GM12892 (cell line): ENCODE data around the gene NDUFB3.
A peak's percentile ranks its signal among the peaks of the same experiment; 100 is the strongest.

Experiments used
- DNase-seq: peaks from one replicate; pipeline ENCODE4 v3.0.0; 2011; ENCODE audit not compliant: insufficient read length
- FAIRE-seq: peaks from 2 replicates; lab custom pipeline; 2011; peaks lifted over from hg19 to GRCh38; lab: Jason Lieb, UNC
- POLR2A ChIP-seq: IDR thresholded peaks from 2 replicates; pipeline ENCODE4 v1.6.1; 2011; ENCODE audit warnings: low read depth, low read length, control low read depth
- POLR2AphosphoS5 ChIP-seq: IDR thresholded peaks from 2 replicates; pipeline ENCODE4 v1.6.1; 2011; ENCODE audit warnings: low read depth, low read length, control low read depth
- TAF1 ChIP-seq: IDR thresholded peaks from 2 replicates; pipeline ENCODE4 v1.6.1; 2011; ENCODE audit warnings: low read depth, mild to moderate bottlenecking, control low read depth, low read length, borderline replicate concordance

NDUFB3 gene

GRCh38 chr2:201118961-201119854, 47.4 kb downstream of the NDUFB3 start:
- DNase-seq (no peak), FAIRE-seq (no peak)
- TF ChIP-seq POLR2AphosphoS5: no peak; the same call in 1 of the 2 replicates
- no peak; the same call in 1 of the 2 replicates for TF ChIP-seq TAF1
- no peak for TF ChIP-seq POLR2A

GRCh38 chr2:201122276-201122675, 50.5 kb downstream of the NDUFB3 start:
- DNase-seq (no peak), FAIRE-seq (no peak)
- TF ChIP-seq POLR2AphosphoS5: no peak
- no peak for TF ChIP-seq TAF1
- no peak; the same call in 1 of the 2 replicates for TF ChIP-seq POLR2A

- no peak for TF ChIP-seq TAF1
- no peak for TF ChIP-seq POLR2A
- TF ChIP-seq POLR2AphosphoS5: no peak
- FAIRE-seq: peak; percentile 75
- DNase-seq: no peak
Observed at GRCh38 chr2:201126308-201127151, 54.7 kb downstream of the NDUFB3 start.

- TF ChIP-seq TAF1 (no peak), POLR2AphosphoS5 (no peak), POLR2A (0 out of 2 replicates have a peak, but pooled peaks have one; percentile 6)
- FAIRE-seq (no peak), DNase-seq (no peak)
Observed at GRCh38 chr2:201127152-201127511, 55.3 kb downstream of the NDUFB3 start.

GRCh38 chr2:201127570-201127969, 55.8 kb downstream of the NDUFB3 start:
- no peak for TF ChIP-seq POLR2AphosphoS5
- no peak for TF ChIP-seq TAF1
- TF ChIP-seq POLR2A: no peak
- FAIRE-seq (peak; percentile 63), DNase-seq (no peak)

GRCh38 chr2:201128033-201128432, 56.2 kb downstream of the NDUFB3 start:
- FAIRE-seq (no peak), DNase-seq (no peak)
- no peak for TF ChIP-seq POLR2AphosphoS5
- TF ChIP-seq POLR2A: no peak
- no peak for TF ChIP-seq TAF1

GRCh38 chr2:201128933-201129505, 57.2 kb downstream of the NDUFB3 start:
- FAIRE-seq (peak; percentile 85), DNase-seq (no peak)
- TF ChIP-seq POLR2A (peak; percentile 60), POLR2AphosphoS5 (peak; percentile 48; the same call in 1 of the 2 replicates), TAF1 (no peak)

GRCh38 chr2:201130524-201131186, 58.9 kb downstream of the NDUFB3 start:
- FAIRE-seq: peak; percentile 79
- DNase-seq: no peak
- no peak for TF ChIP-seq TAF1
- no peak for TF ChIP-seq POLR2A
- no peak for TF ChIP-seq POLR2AphosphoS5

- no peak for DNase-seq
- TF ChIP-seq POLR2AphosphoS5 (no peak), POLR2A (0 out of 2 replicates have a peak, but pooled peaks have one; percentile 30), TAF1 (no peak)
- peak; percentile 42 for FAIRE-seq
Observed at GRCh38 chr2:201132518-201132917, 60.7 kb downstream of the NDUFB3 start.
